ENCODE measurements around the gene CMTM2.
"Not testable (repeated sequence)": the region's sequence is repeated elsewhere in the genome, so short reads cannot be mapped to it uniquely, and the experiment has no call there.

CMTM2 gene

DNA sequence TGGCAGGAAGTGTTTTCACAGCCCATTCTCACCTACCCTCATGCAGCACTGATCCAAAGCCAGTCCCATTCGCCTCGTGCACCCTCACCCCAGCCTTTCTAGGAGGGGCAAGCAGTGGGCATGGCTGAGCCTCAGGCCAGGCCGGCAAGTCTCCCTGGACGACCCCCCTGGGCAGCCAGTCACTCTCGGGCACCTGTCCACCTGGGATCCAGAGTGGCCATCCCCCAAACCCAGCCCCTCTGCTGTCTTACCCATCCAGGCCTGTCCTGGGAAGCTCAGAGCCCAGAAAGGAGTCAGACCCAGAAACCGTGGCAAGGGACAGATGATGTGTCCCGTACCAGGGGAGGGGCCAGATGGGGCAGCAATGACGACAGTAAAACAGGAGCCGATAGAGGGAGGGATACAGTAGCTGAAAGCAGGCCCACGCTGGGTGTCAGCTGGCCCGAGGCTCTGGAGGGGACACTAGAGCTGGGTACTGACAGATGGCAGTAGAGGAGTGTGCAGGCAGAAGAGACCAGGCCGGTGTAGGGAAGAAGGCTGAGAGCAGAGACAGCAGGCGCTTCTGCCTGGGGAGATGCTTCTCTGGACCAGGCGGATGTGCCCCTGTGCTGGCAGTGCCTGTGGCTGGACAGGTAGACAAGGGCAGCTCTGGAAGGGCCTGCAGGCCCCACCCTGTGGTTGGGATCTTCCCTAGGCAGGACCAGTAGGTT is 31.0 kb downstream of the CMTM2 start:
- DNase-seq: no peak

DNA sequence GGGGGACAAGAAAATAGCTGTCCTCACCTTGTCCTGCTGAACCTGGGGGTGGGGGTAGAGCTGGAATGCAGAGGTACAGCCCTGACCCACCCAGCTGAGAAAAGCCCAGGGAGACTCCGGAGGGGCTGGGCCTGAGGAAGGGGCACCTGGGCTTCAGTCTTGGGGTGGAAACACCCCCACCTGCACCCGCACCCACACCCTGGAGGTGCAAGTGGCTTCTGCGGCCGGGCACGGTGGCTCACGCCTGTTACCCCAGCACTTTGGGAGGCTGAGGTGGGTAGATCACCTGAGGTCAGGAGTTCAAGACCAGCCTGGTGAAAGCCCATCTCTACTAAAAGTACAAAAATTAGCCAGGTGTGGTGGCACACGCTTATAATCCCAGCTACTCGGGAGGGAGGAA is 32.6 kb downstream of the CMTM2 start:
- DNase-seq: not testable (repeated sequence)

DNA sequence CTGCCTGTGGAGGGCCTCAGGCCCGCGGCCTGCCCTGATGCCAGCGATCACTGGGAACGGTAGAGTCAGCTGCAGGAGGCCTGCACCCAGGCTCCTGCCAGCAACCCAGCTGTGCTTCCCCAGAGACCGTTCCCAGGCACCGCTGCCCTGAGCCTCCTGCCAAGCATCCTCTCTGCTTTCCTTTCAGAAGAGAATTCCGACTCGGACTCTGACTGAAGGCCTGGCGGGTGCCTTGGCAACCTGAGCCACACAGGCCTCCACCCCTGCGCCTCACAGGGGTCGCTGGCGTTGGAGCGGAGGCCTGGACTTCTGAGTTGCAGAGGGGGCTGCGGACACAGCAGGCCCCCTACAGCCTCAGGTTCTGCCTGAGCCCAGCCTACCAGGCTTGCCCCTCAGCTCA is 33.2 kb downstream of the CMTM2 start:
- DNase-seq: no peak

DNA sequence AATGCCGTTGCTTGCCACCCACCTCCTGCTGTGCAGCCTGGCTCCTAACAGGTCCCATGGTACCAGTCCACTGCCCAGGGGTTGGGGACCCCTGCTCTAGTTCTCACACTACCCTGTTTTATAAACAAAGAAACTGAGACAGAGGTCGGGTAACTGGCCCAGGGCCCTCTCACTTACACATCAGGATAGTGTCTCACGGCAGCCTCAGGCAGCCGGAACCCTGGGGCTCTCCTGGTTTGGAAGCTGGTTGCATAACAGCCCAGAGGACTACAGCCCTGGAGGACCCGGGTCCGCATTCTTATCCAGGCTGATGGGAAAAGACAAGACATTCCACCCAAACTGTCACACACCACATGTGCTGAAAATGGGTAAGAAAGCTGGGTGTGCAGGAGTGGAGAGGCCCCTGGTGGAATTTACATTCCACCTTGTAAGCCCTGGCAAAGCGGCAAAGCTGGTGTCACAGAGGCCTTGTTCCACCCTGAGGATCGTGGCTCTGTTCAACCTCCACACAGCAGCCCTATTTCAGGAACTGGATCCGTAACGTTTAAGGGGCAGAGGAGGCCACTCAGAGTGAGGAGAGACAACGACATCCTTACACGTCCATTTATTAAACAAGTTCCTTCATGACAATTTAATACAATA is 35.0 kb downstream of the CMTM2 start:
- no peak for DNase-seq

DNA sequence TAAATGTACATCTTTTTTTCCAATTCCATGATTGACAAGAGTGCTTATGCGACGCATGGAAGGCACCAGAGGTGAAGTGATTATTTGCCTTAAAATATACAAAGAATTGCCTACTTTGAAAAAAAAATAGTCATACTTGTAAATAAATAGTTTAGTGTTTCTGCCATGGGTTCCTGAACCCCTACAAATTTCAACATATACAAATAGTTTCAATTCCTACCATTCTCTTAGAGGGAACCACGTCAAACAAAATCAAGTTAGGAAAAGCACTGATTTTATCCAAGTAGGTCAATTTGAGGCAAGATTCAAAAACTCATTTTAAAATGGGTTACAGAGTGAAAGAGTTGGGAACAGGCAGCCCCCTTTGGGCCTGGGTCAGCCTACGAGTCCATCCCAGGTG is 36.9 kb downstream of the CMTM2 start:
- DNase-seq: no peak

DNA sequence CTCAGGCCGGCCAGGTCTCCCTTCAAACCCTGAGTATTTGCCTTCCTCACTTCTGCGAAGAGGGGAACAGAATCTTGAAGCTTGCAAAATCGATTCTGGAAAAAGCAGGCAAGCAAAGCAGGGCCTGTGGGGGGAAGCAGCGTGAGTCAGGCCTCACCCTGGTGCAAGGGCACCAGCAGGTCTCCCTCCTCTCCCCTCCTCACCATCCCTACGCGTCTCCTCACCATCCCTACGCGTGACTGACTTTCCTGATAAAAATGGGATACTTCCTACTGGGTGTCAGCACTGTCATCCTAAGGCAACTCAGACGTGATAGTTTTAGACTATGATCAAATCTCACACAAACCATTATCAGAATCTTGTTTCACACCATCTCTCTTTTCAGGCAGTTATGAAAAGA is 37.3 kb downstream of the CMTM2 start:
- DNase-seq: no peak

DNA sequence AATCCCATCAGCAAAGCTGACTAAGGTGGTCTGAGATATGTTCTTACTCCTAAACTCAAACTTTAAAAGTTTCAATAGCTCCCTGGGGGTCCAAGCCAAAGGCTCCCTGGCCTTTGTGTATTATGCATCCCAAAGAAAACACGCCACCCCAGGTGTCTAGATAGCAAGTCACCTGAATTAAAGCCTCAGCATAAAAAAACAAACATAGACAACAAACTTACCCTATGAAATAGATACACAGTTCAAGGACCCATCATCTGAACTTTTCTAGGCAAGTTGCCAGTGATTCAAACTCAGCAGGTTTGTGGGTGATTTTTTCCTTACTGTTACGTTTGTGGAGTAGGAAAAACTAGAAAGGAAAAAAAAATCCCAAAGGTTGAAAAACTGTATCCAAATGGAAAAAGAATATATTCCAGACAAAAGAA is 37.8 kb downstream of the CMTM2 start:
- DNase-seq: no peak

DNA sequence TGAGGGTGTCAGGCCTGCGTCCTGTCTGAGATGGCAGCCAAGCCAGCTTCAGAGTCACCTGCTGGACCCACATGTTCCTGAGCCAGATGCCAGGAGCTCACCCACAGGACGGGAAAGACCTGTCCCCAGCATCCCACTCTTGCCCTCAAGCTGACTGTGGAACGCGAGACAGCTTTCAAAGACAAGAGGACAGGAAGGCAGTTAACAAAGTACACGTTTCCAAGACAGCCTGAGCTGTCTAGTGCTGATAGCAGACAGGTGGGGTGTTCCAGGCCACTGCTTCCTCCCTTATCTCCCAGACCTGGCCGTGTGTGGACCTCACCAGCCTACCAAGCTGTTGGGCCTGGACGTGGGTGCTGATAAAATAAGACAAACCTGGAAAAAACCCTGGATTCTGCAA is 38.5 kb downstream of the CMTM2 start:
- no peak for DNase-seq

DNA sequence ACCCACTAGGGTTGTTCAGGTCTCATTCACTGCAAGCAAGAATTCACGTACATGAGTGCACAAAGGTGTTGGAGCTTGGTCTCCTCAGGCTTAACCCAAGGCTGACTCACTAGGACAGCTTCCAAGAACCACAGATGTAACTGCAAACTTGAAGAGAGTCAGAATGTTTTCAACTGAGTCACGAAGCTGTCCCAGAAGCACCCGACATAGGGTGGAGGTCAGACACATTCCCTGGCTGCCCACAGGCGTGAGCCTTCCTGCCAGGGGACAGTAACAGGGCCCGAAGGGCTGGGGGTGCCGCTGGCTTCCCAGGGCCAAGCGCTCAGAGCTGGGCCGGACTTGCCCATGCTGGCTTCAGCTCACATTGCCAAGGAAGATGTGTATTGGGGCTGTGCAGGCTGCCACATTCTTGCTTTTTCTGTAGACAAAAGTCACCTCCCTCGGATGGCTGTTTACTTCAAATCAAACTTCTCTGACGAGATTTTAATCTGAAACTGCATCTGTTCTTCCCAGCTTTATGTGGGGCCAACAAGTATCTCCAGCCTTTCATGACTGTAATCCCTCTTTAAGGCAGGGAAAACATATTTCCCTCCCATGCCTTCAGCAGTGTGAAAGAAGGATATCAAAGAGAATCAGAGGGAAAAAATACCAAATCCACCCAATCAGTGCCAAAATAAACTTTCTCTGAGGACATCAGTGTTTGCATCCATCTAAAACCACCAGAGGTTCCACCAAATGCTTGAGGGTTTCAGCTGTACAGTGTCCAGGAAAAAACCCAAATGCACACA is 39.5 kb downstream of the CMTM2 start:
- no peak for DNase-seq

DNA sequence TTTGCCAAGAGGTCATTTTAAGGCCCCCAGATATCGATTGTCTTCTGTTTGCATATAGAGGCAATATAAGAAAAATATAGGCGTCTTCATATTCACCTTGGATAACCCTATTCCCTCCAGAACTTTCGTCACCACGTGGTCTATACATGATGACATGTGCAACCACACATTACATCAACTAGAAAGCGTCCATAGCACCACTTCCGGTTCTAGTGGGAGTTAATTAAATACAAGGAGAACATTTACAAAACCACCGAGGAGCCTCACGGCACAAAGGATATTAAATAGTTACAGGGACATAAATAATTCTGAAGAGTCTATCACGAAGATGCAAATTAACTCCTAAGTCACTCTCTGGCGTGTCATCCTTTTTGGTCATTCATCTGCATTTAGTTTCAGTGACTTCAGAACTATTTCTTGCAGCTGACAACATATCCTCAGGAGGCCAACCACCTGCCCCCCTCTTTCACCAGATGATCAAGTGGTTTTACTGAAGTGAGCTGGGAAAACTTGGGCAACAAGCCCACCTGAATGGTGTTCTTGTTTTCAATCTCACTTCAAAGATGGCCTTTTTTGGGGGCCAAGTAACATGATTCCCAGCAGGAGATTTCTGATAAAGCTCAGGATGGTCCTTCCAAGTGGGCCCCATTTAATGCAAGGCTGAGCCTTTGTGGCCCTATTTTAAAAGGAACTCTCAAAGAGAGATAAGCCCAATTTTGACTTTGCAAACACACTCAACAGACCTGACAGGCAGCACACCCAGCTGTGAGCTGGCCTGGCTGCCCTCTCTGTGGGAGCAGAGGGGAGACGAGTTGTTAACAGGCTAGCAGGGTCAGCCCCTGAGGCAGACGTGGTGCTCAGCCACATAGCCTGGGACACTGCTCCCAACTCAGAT is 40.5 kb downstream of the CMTM2 start:
- DNase-seq: no peak

DNA sequence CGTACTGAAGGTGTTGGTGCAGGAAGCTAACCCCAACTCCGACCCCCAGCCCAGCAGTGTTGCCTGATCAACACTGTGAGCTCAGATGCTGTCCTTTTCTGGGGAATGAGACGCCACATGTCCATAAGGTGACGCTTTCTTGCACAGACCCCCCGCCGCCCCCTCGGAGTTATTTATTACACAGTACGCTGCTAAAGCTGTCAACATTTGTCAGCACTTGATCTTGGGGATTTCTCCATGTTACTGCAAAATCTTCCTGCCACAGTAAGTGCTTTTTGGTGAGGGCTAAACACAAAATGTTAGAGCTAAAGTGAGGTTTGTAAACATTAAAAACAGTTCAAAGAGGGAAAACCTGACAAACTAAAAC is 41.1 kb downstream of the CMTM2 start:
- DNase-seq: no peak

DNA sequence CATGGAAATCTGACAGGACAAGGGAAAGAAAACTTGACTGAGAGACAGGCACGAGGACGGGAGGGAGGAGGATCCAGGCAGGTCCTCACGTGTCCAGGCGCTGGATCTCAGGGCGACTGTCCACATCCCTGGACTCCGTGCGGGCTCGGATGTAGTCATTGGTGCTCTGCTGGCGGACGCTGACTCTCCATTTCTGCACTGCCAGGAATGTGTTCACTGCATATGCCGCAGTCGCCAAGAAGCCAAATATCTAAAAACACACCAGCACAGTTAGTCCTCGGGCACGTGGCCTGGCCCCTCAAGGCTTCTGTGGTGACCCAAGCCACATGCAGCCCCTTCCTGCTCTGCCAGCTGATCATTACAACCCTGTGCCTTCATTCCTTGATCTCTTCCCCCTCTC is 42.7 kb downstream of the CMTM2 start:
- no peak for DNase-seq

DNA sequence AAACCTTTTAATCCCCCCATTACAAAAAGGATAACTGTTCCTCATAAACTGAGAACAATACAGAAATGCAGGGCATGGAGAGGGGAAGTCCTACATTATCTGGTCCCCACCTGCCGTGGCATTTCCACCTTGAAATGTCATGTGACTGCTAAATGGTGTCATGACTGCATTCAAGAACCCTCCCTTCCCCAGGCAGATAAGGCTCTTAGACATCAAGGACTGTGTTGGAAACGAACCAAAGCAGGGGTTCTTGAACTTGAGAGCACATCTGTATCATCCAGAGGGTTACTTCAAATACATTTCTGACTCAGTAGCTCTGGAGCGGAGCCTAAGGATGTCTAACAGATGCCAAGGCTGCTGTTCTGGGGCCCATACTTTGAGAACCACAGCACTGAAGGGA is 43.6 kb downstream of the CMTM2 start:
- no peak for DNase-seq

DNA sequence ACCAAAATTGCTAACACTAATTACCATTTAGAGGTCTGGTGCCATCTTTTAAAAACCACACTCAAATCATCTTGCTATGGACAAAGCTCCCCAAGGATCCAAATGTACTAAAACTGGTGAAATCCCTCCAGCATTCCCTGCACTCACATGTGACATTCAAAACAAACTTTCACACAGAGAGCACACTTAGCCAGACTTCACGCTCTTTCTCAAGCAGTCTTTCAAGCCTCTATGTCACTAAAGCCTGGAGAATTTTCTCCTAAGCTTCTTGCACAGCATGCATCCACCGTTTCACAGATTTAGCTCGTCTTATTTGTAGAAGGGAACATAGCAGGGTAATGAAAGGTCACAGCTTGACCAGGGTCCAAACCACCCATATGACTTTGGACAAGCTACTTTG is 44.5 kb downstream of the CMTM2 start:
- DNase-seq: no peak

DNA sequence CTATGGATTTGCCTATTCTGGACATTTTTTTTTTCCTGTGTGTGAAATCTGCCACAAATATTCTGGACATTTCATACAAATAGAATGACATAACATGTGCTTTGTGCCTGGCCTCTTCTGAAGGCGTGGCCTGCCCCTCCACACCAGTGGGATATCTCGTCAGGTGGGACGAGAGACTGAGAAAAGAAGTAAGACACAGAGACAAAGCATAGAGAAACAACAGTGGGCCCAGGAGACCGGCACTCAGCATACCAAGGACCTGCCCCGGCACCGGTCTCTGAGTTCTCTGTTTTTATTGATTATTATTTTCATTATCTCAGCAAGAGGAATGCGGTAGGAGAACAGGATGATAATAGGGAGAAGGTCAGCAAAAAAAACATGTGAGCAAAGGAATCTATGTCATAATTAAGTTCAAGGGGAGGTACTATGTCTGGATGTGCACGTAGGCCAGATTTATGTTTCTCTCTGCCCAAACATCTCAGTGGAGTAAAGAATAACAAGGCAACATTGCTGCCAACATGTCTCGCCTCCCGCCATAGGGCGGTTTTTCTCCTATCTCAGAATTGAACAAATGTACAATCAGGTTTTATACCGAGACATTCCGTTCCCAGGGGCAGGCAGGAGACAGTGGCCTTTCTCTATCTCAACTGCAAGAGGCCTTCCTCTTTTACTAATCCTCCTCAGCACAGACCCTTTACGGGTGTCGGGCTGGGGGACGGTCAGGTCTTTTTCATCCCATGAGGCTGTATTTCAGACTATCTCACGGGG is 48.5 kb downstream of the CMTM2 start:
- DNase-seq: not testable (repeated sequence)

DNA sequence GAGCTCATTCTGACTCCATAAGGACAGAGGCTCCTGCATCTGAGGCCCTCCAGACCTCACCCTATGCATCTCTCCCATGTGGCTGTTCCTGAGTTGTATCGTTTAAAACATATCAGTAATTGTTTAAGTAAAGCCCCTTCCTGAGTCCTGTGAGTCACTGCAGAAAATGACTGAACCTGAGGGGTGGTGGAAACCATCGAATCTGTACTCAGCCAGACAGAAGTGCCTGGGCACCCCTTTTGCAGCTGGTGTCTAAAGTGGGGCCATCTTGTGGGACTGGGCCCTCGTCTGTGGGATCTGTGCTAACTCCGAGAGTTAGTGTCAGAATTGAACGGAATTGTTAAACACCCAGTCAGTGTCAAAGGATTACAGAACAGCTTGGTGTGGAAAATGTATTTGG is 50.6 kb downstream of the CMTM2 start:
- no peak for DNase-seq

DNA sequence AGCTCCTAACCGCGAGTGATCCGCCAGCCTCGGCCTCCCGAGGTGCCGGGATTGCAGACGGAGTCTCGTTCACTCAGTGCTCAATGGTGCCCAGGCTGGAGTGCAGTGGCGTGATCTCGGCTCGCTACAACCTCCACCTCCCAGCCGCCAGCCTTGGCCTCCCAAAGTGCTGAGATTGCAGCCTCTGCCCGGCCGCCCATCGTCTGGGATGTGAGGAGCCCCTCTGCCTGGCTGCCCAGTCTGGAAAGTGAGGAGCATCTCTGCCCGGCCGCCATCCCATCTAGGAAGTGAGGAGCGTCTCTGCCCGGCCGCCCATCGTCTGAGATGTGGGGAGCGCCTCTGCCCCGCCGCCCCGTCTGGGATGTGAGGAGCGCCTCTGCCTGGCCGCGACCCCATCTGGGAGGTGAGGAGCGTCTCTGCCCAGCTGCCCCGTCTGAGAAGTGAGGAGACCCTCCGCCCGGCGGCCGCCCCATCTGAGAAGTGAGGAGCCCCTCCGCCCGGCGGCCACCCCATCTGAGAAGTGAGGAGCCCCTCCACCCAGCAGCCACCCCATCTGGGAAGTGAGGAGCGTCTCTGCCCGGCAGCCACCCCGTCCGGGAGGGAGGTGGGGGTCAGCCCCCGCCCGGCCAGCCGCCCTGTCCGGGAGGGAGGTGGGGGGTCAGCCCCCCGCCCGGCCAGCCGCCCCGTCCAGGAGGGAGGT is 51.4 kb downstream of the CMTM2 start:
- not testable (repeated sequence) for DNase-seq

DNA sequence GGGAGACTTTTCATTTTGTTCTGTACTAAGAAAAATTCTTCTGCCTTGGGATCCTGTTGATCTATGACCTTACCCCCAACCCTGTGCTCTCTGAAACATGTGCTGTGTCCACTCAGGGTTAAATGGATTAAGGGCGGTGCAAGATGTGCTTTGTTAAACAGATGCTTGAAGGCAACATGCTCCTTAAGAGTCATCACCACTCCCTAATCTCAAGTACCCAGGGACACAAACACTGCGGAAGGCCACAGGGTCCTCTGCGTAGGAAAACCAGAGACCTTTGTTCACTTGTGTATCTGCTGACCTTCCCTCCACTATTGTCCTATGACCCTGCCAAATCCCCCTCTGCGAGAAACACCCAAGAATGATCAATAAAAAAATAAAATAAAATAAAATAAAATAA is 52.3 kb downstream of the CMTM2 start:
- DNase-seq: not testable (repeated sequence)

DNA sequence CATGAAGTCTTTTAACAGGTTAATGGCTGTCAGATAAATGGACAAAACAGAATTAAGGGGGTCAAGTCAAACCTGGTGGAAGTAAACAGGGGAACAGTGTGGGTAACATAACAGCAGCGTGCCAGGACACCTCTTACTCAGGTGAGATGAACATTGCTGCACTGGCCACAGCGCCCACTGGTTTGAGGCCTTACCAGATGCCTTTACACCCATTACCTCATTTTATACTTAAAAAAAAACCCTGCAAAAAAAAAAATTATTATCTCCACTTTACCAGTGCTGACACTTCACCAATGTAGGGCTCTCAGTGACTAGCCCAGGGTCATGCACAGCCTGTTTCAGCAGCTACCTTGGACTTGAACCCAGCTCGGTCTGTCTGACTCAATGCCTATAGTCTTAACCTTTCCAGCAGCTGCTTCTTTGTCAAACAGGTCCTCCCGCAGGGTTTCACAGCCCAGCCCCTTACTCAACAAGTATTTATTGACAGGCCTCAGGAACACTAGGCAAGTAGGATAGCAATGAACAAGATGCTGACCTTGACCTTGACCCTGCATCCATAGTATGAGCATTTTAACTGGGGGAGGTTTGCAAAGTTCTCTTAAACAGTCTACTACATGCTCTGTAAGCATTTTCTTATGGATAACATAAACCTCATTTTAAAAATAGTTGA is 55.4 kb downstream of the CMTM2 start:
- no peak for DNase-seq

DNA sequence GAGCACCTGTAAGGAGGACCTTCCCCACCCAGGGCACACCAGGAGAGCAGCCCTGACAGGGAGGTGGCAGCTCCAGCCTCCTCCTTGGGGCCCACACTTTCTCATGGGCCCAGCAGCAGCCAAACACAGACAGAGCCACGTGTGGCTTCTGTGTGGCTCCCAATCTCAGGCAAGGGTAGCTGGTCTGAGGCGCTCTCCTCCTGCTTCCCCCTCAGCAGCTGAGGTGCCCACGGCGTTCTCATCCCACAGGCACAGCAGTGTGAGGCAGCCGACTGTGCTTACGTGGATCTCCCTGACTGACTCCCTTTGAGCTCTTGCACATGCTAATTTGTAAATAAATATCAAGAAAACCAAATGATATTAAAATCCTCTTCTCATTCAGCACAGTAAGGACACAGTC is 56.1 kb downstream of the CMTM2 start:
- DNase-seq: no peak

DNA sequence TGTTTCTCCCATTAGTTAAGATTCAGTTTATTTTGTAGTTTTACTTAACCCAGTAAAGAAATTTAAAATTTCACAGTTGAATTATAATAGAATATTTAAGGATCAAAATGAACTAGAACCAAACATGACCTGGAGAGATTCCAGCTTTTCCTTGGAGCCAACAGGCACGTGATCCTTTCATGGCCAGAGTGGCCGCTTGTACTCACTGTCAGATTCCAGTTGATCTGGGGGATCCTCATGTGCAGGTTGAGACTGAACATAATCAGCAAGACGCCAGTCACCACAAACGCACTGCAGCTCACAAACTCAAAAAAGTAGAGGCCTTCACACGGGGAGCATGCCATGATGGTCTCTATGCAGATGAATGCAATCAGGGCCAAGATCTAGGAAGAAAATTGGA is 56.9 kb downstream of the CMTM2 start:
- DNase-seq: no peak
